Activated naive CD4-positive, alpha-beta T cell treated with anti-CD3 and anti-CD28 coated beads, Interleukin-2, amount 10 ng/mL, durations not matched to agents 7 days and 5 days (primary cell): ENCODE data around the gene PCNT.
"Not testable (repeated sequence)": the region's sequence is repeated elsewhere in the genome, so short reads cannot be mapped to it uniquely, and the experiment has no call there.

Experiments
- CTCF ChIA-PET: fragments of 350-600 bp; sonication (Branson Sonifier 250); formaldehyde crosslinking; loops from one replicate; lab custom pipeline; 2021; ENCODE audit warnings: antibody characterized with exemption; lab: Charles Lee
- DNase-seq: peaks from one replicate; pipeline ENCODE4 v3.0.0-alpha.2; 2020
- H3K27ac Mint-ChIP-seq: one replicate; pipeline ENCODE4 v1.8.0; 2021; ENCODE audit warnings: mild to moderate bottlenecking, moderate library complexity, mixed read lengths
- H3K27me3 Mint-ChIP-seq: one replicate; pipeline ENCODE4 v1.8.0; 2021; ENCODE audit warnings: mild to moderate bottlenecking, mixed read lengths
- H3K36me3 Mint-ChIP-seq: one replicate; pipeline ENCODE4 v1.8.0; 2021; ENCODE audit warnings: mixed read lengths
- H3K4me1 Mint-ChIP-seq: one replicate; pipeline ENCODE4 v1.8.0; 2021; ENCODE audit warnings: mixed read lengths
- H3K4me3 Mint-ChIP-seq: one replicate; pipeline ENCODE4 v1.8.0; 2021; ENCODE audit warnings: mild to moderate bottlenecking, moderate library complexity, mixed read lengths
- H3K9me3 Mint-ChIP-seq: one replicate; pipeline ENCODE4 v1.8.0; 2021; ENCODE audit warnings: mixed read lengths

The PCNT gene

GRCh38 chr21:46438241-46438640 lies 114.3 kb downstream of the PCNT start:
- Mint-ChIP-seq H3K36me3 (peaks cover 59% of the 10 kb centered on the region), H3K27ac (no peak overlapping the region), H3K4me1 (no peaks in the 10 kb centered on the region), H3K9me3 (no peaks in the 10 kb centered on the region), H3K27me3 (no peaks in the 10 kb centered on the region), H3K4me3 (no peak overlapping the region)
- CTCF ChIA-PET, result no interaction called here
- DNase-seq, result no peak

- H3K4me1 Mint-ChIP-seq, result no peaks in the 10 kb centered on the region
- no peak overlapping the region for H3K4me3 Mint-ChIP-seq
- H3K27me3 Mint-ChIP-seq, result no peaks in the 10 kb centered on the region
- CTCF ChIA-PET, result no interaction called here
- no peak overlapping the region for H3K27ac Mint-ChIP-seq
- peaks cover 66% of the 10 kb centered on the region for H3K36me3 Mint-ChIP-seq
- DNase-seq, result no peak
- no peaks in the 10 kb centered on the region for H3K9me3 Mint-ChIP-seq
These were observed 116.0 kb downstream of the PCNT start for GRCh38 chr21:46439906-46440305.

GRCh38 chr21:46441331-46441730 lies 117.4 kb downstream of the PCNT start:
- CTCF ChIA-PET, result no interaction called here
- H3K4me3 Mint-ChIP-seq, result no peak overlapping the region
- peaks cover 73% of the 10 kb centered on the region for H3K36me3 Mint-ChIP-seq
- H3K4me1 Mint-ChIP-seq, result no peaks in the 10 kb centered on the region
- no peaks in the 10 kb centered on the region for H3K9me3 Mint-ChIP-seq
- no peaks in the 10 kb centered on the region for H3K27me3 Mint-ChIP-seq
- DNase-seq, result no peak
- H3K27ac Mint-ChIP-seq, result no peak overlapping the region

- no peak for DNase-seq
- H3K4me1 Mint-ChIP-seq, result no peaks in the 10 kb centered on the region
- CTCF ChIA-PET, result no interaction called here
- no peak overlapping the region for H3K4me3 Mint-ChIP-seq
- no peaks in the 10 kb centered on the region for H3K27me3 Mint-ChIP-seq
- no peak overlapping the region for H3K27ac Mint-ChIP-seq
- H3K36me3 Mint-ChIP-seq, result peaks cover 73% of the 10 kb centered on the region
- no peaks in the 10 kb centered on the region for H3K9me3 Mint-ChIP-seq
These were observed 118.1 kb downstream of the PCNT start for GRCh38 chr21:46441961-46442498.

GRCh38 chr21:46442938-46443337 lies 119.0 kb downstream of the PCNT start:
- H3K27ac Mint-ChIP-seq, result no peak overlapping the region
- H3K4me3 Mint-ChIP-seq, result no peak overlapping the region
- peaks cover 72% of the 10 kb centered on the region for H3K36me3 Mint-ChIP-seq
- H3K9me3 Mint-ChIP-seq, result peaks cover 4% of the 10 kb centered on the region
- DNase-seq, result no peak
- CTCF ChIA-PET, result no interaction called here
- H3K27me3 Mint-ChIP-seq, result no peaks in the 10 kb centered on the region
- no peaks in the 10 kb centered on the region for H3K4me1 Mint-ChIP-seq

GRCh38 chr21:46443910-46444309 lies 120.0 kb downstream of the PCNT start:
- Mint-ChIP-seq H3K27ac (no peak overlapping the region), H3K36me3 (peaks cover 77% of the 10 kb centered on the region), H3K27me3 (no peaks in the 10 kb centered on the region), H3K9me3 (peaks cover 11% of the 10 kb centered on the region), H3K4me3 (no peak overlapping the region), H3K4me1 (no peaks in the 10 kb centered on the region)
- DNase-seq, result no peak
- CTCF ChIA-PET, result no interaction called here

- peaks cover 74% of the 10 kb centered on the region for H3K36me3 Mint-ChIP-seq
- no peak overlapping the region for H3K4me3 Mint-ChIP-seq
- no peaks in the 10 kb centered on the region for H3K27me3 Mint-ChIP-seq
- no peak for DNase-seq
- CTCF ChIA-PET, result no interaction called here
- H3K27ac Mint-ChIP-seq, result no peak overlapping the region
- H3K4me1 Mint-ChIP-seq, result no peaks in the 10 kb centered on the region
- peaks cover 26% of the 10 kb centered on the region for H3K9me3 Mint-ChIP-seq
These were observed 124.2 kb downstream of the PCNT start for GRCh38 chr21:46448108-46448507.

GRCh38 chr21:46448855-46449254 lies 124.9 kb downstream of the PCNT start:
- CTCF ChIA-PET, H3K27me3 Mint-ChIP-seq, DNase-seq, H3K4me3 Mint-ChIP-seq, H3K4me1 Mint-ChIP-seq, H3K27ac Mint-ChIP-seq: not testable (repeated sequence)
- Mint-ChIP-seq H3K9me3 (peaks cover 26% of the 10 kb centered on the region), H3K36me3 (peaks cover 72% of the 10 kb centered on the region)

- CTCF ChIA-PET, result no interaction called here
- Mint-ChIP-seq H3K27me3 (no peaks in the 10 kb centered on the region), H3K36me3 (peaks cover 70% of the 10 kb centered on the region), H3K4me1 (peaks cover 20% of the 10 kb centered on the region), H3K9me3 (peaks cover 23% of the 10 kb centered on the region), H3K4me3 (no peak overlapping the region), H3K27ac (no peak overlapping the region)
- DNase-seq, result no peak
These were observed 128.8 kb downstream of the PCNT start for GRCh38 chr21:46452710-46453109.

GRCh38 chr21:46454142-46454541 lies 130.2 kb downstream of the PCNT start:
- Mint-ChIP-seq H3K27ac (no peak overlapping the region), H3K27me3 (no peaks in the 10 kb centered on the region), H3K4me1 (peaks cover 23% of the 10 kb centered on the region), H3K9me3 (peaks cover 13% of the 10 kb centered on the region), H3K36me3 (peaks cover 59% of the 10 kb centered on the region), H3K4me3 (no peak overlapping the region)
- no peak for DNase-seq
- CTCF ChIA-PET, result no interaction called here

GRCh38 chr21:46454634-46455390 lies 130.9 kb downstream of the PCNT start:
- Mint-ChIP-seq H3K27ac (no peak overlapping the region), H3K4me1 (peaks cover 25% of the 10 kb centered on the region), H3K27me3 (no peaks in the 10 kb centered on the region)

GRCh38 chr21:46455575-46456385 lies 131.8 kb downstream of the PCNT start:
- Mint-ChIP-seq H3K27ac (peak overlapping the region; percentile 37), H3K4me3 (peak overlapping the region; percentile 92), H3K27me3 (no peaks in the 10 kb centered on the region), H3K4me1 (peaks cover 32% of the 10 kb centered on the region), H3K9me3 (peaks cover 2% of the 10 kb centered on the region), H3K36me3 (peaks cover 43% of the 10 kb centered on the region)
- CTCF ChIA-PET, result interaction anchor here (1.1 kb wide), 2 partner anchors 12 to 184 kb away, joined by 3 to 4 read pairs; no protein-coding TSS in a partner anchor
- DNase-seq, result no peak

More at GRCh38 chr21:46454634-46455390, 130.9 kb downstream of the PCNT start:
- Mint-ChIP-seq H3K4me3 (no peak overlapping the region), H3K9me3 (peaks cover 8% of the 10 kb centered on the region), H3K36me3 (peaks cover 52% of the 10 kb centered on the region)
- no peak for DNase-seq
- CTCF ChIA-PET, result no interaction called here

- peak overlapping the region; percentile 69 for H3K27ac Mint-ChIP-seq
- CTCF ChIA-PET, result interaction anchor here (1.1 kb wide), 1 partner anchor 183 kb away, joined by 4 read pairs; no protein-coding TSS in a partner anchor
These were observed 132.8 kb downstream of the PCNT start for GRCh38 chr21:46456750-46457149.

GRCh38 chr21:46457801-46458314 lies 133.9 kb downstream of the PCNT start:
- Mint-ChIP-seq H3K9me3 (no peaks in the 10 kb centered on the region), H3K4me1 (peaks cover 42% of the 10 kb centered on the region), H3K27ac (peak overlapping the region; percentile 95), H3K36me3 (peaks cover 30% of the 10 kb centered on the region), H3K4me3 (peak overlapping the region; percentile 92), H3K27me3 (no peaks in the 10 kb centered on the region)
- CTCF ChIA-PET, result interaction anchor here (1.2 to 1.5 kb wide), 2 partner anchors 182 to 315 kb away, joined by 4 to 6 read pairs; no protein-coding TSS in a partner anchor
- peak; percentile 53 for DNase-seq

More at GRCh38 chr21:46456750-46457149, 132.8 kb downstream of the PCNT start:
- no peak for DNase-seq
- Mint-ChIP-seq H3K27me3 (no peaks in the 10 kb centered on the region), H3K36me3 (peaks cover 37% of the 10 kb centered on the region), H3K4me1 (peaks cover 37% of the 10 kb centered on the region), H3K4me3 (peak overlapping the region; percentile 92), H3K9me3 (no peaks in the 10 kb centered on the region)
